ENCODE results near the gene SERPINB5.

GRCh38 chr18:63477200-63477599, 442 bp downstream of the SERPINB5 start:
- TF ChIP-seq POLR2A (IDR thresholded peaks at IDR 0.05; ENCODE audit: low read length) (no peak), GATA1 (IDR thresholded peaks at IDR 0.05; ENCODE audit: low read depth, low read length) (no peak)

Measured in erythroblast (primary cell).